Astrocyte (in vitro differentiated cells and primary cell): ENCODE measurements around the gene UBE3C.

Experiments used
- EZH2 ChIP-seq: IDR thresholded peaks from 2 replicates; pipeline ENCODE4 v1.6.1; 2012; ENCODE audit warnings: mild to moderate bottlenecking, low read length, inconsistent platforms; ENCODE audit not compliant: insufficient read depth
- TF ChIP-seq, protein P1 (sequence below): IDR thresholded peaks from 2 replicates; pipeline ENCODE4 v1.5.1; 2011; ENCODE audit warnings: low read depth, mild to moderate bottlenecking, inconsistent platforms, low read length, moderate library complexity; ENCODE audit not compliant: insufficient read depth

DNA sequence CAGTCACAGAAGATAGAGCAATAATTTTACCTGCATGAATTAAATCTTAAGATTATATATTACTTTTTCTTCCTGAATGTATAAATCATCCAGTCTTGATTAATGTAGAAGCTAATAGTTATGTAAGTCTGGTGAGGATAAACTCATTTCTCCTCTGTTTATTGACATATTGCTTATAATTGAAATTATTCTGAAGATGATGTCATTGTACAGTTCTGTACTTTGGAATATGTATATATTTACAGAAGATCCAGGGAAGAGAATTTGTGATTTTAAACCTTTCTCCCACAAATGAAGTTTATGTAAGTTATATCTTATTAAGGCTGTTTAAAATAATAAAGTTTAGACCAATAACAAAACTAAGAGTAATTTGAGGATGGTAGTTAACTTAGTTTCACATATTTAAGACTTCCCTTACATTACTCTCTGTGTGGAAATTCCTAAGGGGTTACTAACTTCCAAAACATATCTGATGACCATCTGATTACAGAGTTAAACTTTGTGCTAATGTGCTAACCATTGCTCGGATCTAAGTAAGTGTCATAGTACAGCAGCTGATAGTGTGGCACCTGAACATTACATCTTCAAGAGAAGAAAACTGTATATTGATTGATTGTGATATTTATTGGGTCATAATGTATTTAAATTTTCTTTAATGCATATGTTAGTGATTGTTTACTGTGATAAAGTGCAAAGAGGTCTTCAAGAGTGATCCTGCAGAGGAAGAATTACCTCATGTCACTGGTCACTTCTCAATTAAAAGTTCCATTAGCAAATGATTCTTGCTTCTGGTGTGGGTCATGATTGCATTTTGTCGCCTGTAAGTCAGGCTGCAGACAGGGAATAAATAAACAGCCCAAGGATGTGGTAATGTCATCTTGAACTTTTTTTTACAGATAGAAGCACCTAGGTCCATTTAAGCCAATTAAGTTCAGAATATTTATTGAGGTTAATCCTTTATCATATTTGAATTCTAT lies 96.9 kb downstream of the UBE3C start:
- TF ChIP-seq, protein P1, sequence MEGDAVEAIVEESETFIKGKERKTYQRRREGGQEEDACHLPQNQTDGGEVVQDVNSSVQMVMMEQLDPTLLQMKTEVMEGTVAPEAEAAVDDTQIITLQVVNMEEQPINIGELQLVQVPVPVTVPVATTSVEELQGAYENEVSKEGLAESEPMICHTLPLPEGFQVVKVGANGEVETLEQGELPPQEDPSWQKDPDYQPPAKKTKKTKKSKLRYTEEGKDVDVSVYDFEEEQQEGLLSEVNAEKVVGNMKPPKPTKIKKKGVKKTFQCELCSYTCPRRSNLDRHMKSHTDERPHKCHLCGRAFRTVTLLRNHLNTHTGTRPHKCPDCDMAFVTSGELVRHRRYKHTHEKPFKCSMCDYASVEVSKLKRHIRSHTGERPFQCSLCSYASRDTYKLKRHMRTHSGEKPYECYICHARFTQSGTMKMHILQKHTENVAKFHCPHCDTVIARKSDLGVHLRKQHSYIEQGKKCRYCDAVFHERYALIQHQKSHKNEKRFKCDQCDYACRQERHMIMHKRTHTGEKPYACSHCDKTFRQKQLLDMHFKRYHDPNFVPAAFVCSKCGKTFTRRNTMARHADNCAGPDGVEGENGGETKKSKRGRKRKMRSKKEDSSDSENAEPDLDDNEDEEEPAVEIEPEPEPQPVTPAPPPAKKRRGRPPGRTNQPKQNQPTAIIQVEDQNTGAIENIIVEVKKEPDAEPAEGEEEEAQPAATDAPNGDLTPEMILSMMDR = no peak
- TF ChIP-seq EZH2 = no peak
